ENCODE measurements around the gene PDE4B.

GRCh38 chr1:65773391-65774123 is 19.1 kb upstream of the PDE4B start:
- TF ChIP-seq CTCF (conservative IDR thresholded peaks at IDR 0.05 in 1 of 2, IDR thresholded peaks at IDR 0.05 in 1 of 2; ENCODE audit: extremely low read depth in 1 of 2, insufficient read depth in 1 of 2, low read depth in 1 of 2, low read length in 2 of 2) (no peak), EZH2 (IDR thresholded peaks at IDR 0.05; ENCODE audit: borderline replicate concordance, low read length) (no peak)
